CD14-positive monocyte (primary cell): Measurements from ENCODE around the gene HEY2. TPM values are rescaled to one million over a fixed set of nuclear protein-coding genes. Genes with fewer than 3 reads are reported as not detected.

Source experiments
- DNase-seq, 3 donors: peaks; one replicate each; pipeline ENCODE4 v3.0.0-alpha.2; 2011 to 2022
- H2AFZ ChIP-seq: 2 replicates; pipeline ENCODE4 v1.6.0; 2012; ENCODE audit warnings: mild to moderate bottlenecking, low read depth, low read length, inconsistent platforms; ENCODE audit not compliant: insufficient read depth, poor library complexity, severe bottlenecking
- H3K27ac ChIP-seq, 2 donors: 1 replicate in 1 of 2; 2 replicates in 1 of 2; pipeline ENCODE4 v1.5.1; 2012 to 2013; ENCODE audit warnings: low read length in 2 of 2, control low read depth in 1 of 2, inconsistent platforms in 1 of 2, low read depth in 1 of 2, mild to moderate bottlenecking in 1 of 2
- H3K27me3 ChIP-seq, 2 donors: one replicate each; pipeline versions ENCODE4 v1.6.0 to v1.6.1; 2011 to 2013; ENCODE audit warnings: low read length in 2 of 2; ENCODE audit not compliant: control insufficient read depth in 2 of 2, insufficient read depth in 2 of 2
- H3K36me3 ChIP-seq, 2 donors: replicated peaks in 1 of 2; 1 replicate in 1 of 2; 2 replicates in 1 of 2; pipeline versions ENCODE4 v1.5.1 to v1.6.1; 2012 to 2013; ENCODE audit warnings: low read length in 2 of 2, control low read depth in 1 of 2, inconsistent platforms in 1 of 2, mild to moderate bottlenecking in 1 of 2; ENCODE audit not compliant: insufficient read depth in 2 of 2, control insufficient read depth in 1 of 2
- H3K4me1 ChIP-seq, 2 donors: 1 replicate in 1 of 2; 2 replicates in 1 of 2; pipeline versions ENCODE4 v1.5.1 to v1.6.1; 2012 to 2013; ENCODE audit warnings: low read length in 2 of 2, control low read depth in 1 of 2, inconsistent platforms in 1 of 2, mild to moderate bottlenecking in 1 of 2, moderate library complexity in 1 of 2; ENCODE audit not compliant: insufficient read depth in 2 of 2, control insufficient read depth in 1 of 2
- H3K4me2 ChIP-seq: replicated peaks from 2 replicates; pipeline ENCODE3; 2012; ENCODE audit warnings: low read length, moderate library complexity, mild to moderate bottlenecking; ENCODE audit not compliant: poor library complexity, severe bottlenecking; ENCODE audit errors: extremely low read depth
- H3K4me3 ChIP-seq, 3 experiments: fragments of 200-600 bp in 1 of 3; sonication (generic) in 1 of 3; replicated peaks in 1 of 3; 1 replicate in 2 of 3; 2 replicates in 1 of 3; pipeline ENCODE4 v1.5.1; 2011 to 2013; ENCODE audit warnings: low read length in 3 of 3, mild to moderate bottlenecking in 3 of 3, control low read depth in 2 of 3, low read depth in 2 of 3, inconsistent platforms in 1 of 3, moderate library complexity in 1 of 3
- H3K79me2 ChIP-seq: 2 replicates; pipeline ENCODE4 v1.6.0; 2012; ENCODE audit warnings: mild to moderate bottlenecking, control low read depth, inconsistent platforms, low read length, moderate library complexity; ENCODE audit not compliant: insufficient read depth
- H3K9ac ChIP-seq: 2 replicates; pipeline ENCODE4 v1.6.0; 2017; ENCODE audit warnings: low read length, mild to moderate bottlenecking; ENCODE audit not compliant: insufficient read depth, poor library complexity, severe bottlenecking
- H3K9me3 ChIP-seq, 2 donors: replicated peaks in 1 of 2; 1 replicate in 1 of 2; 2 replicates in 1 of 2; pipeline versions ENCODE4 v1.5.1 to v1.6.1; 2012 to 2013; ENCODE audit warnings: low read length in 2 of 2, control low read depth in 1 of 2; ENCODE audit not compliant: control insufficient read depth in 1 of 2, insufficient read depth in 1 of 2
- H4K20me1 ChIP-seq: 2 replicates; pipeline ENCODE4 v1.6.0; 2012; ENCODE audit warnings: mild to moderate bottlenecking, low read length, control low read depth, moderate library complexity; ENCODE audit not compliant: insufficient read depth
- H3K27ac Mint-ChIP-seq, 7 donors: one replicate each; pipeline ENCODE4 v1.8.0; 2020; ENCODE audit warnings: mild to moderate bottlenecking in 7 of 7, mixed read lengths in 7 of 7, moderate library complexity in 6 of 7, inconsistent platforms in 2 of 7
- H3K27me3 Mint-ChIP-seq, 3 donors: one replicate each; pipeline ENCODE4 v1.8.0; 2021 to 2022; ENCODE audit warnings: low read depth in 3 of 3, mild to moderate bottlenecking in 3 of 3, mixed read lengths in 3 of 3, moderate library complexity in 3 of 3, inconsistent platforms in 1 of 3
- H3K36me3 Mint-ChIP-seq, 2 donors: one replicate each; pipeline ENCODE4 v1.8.0; 2020; ENCODE audit warnings: mixed read lengths in 2 of 2, inconsistent platforms in 1 of 2, mild to moderate bottlenecking in 1 of 2
- H3K4me1 Mint-ChIP-seq: one replicate; pipeline ENCODE4 v1.8.0; 2020; ENCODE audit warnings: mild to moderate bottlenecking, mixed read lengths
- H3K4me3 Mint-ChIP-seq, 2 donors: one replicate each; pipeline ENCODE4 v1.8.0; 2020; ENCODE audit warnings: mild to moderate bottlenecking in 2 of 2, mixed read lengths in 2 of 2, moderate library complexity in 1 of 2
- H3K9me3 Mint-ChIP-seq, 7 donors: one replicate each; pipeline ENCODE4 v1.8.0; 2020 to 2022; ENCODE audit warnings: mixed read lengths in 7 of 7, mild to moderate bottlenecking in 6 of 7, moderate library complexity in 6 of 7, inconsistent platforms in 2 of 7
- CTCF ChIP-seq: fragments of 200-600 bp; IDR thresholded peaks from one replicate; pipeline ENCODE4 v1.8.0; 2022; ENCODE audit warnings: antibody characterized with exemption, mild to moderate bottlenecking
- WGBS: methylation state at CpG from one replicate; pipeline ENCODE4 v1.1.5; 2013; ENCODE audit warnings: missing lambda C conversion rate; ENCODE audit not compliant: insufficient coverage; 5-methylcytosine and 5-hydroxymethylcytosine counted together
- intact Hi-C, 2 donors: fragments of 100-400 bp; cut with micrococcal nuclease; formaldehyde crosslinking; loops; one replicate each; pipeline versions ENCODE4 v1.15.0 to v1.15.1; 2023
- polyA plus RNA-seq, 3 donors: library from polyadenylated mRNA; depleted of rRNA in 1 of 3; unstranded in 2 of 3; stranded (reverse) in 1 of 3; fragments of 300-500 nt in 2 of 3; fragments of >200 nt in 1 of 3; fragmentation: Illumina TruSeq in 2 of 3; gene quantifications; 1 replicate in 2 of 3; 2 replicates in 1 of 3; pipeline ENCODE4 v1.2.3, GENCODE V29; 2012 to 2021

The HEY2 gene
- polyA plus RNA-seq, 3 donors: not detected

DNA sequence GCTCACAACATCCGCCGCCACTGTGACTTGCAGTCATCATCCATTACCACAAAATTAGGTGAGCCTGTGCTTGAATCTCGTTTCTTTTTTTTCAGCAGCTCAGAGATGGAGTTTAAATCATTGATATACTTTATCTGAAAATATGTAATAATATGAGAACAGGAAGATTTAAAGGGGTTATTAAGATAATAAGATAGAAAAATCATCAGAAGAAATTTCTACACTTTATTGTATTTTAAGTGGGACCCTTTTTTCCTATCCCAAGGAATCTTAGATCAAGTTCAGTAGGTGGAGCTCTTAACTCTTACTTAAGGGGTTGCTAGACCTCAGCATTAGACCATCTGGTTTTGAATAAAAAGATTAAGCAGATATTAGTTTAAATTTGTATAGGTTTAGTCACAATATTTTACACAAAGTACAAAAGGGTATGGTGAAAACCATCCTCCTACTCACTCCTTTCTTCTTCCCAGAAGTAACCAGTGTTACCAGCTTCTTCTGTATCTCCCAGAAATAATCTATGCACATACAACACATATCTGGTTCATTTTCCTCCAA lies 32.0 kb downstream of the HEY2 start:
- peak overlapping the region; percentile 93 for H2AFZ ChIP-seq
- no peak for TF ChIP-seq CTCF
- DNase-seq: no peak

GRCh38 chr6:125784365-125784764 lies 34.9 kb downstream of the HEY2 start:
- Histone ChIP-seq H2AFZ (no peak overlapping the region), H3K4me3 (no peak overlapping the region), H3K4me2 (no peak overlapping the region), H3K27ac (no peak overlapping the region), H3K4me1 (peaks cover 10 to 19% of the 10 kb centered on the region in 2 donors), H4K20me1 (no peaks in the 10 kb centered on the region), H3K9me3 (peaks cover 0 to 4% of the 10 kb centered on the region in 2 donors), H3K79me2 (no peaks in the 10 kb centered on the region), H3K9ac (no peak overlapping the region), H3K27me3 (no peaks in the 10 kb centered on the region), H3K36me3 (no peaks in the 10 kb centered on the region)
- H3K36me3 Mint-ChIP-seq: no peaks in the 10 kb centered on the region
- H3K9me3 Mint-ChIP-seq: peaks cover 0 to 1% (median 0%) of the 10 kb centered on the region in 7 donors
- H3K27me3 Mint-ChIP-seq: no peaks in the 10 kb centered on the region
- DNase-seq: no peak
- no peak for TF ChIP-seq CTCF
- intact Hi-C loops: loop anchor here in 1 of 2 donors (10.0 kb wide), 2 partner anchors 50 to 170 kb away; partner anchors contain the start of gene HINT3
- no peak overlapping the region for H3K27ac Mint-ChIP-seq
- H3K4me1 Mint-ChIP-seq: peaks cover 3% of the 10 kb centered on the region
- no peak overlapping the region for H3K4me3 Mint-ChIP-seq
- no CpG with 5 or more reads among the region's 2 CpGs for WGBS

More for the DNA sequence above, 32.0 kb downstream of the HEY2 start:
- Histone ChIP-seq H3K36me3 (no peaks in the 10 kb centered on the region), H3K4me2 (peak overlapping the region; percentile 94), H3K27ac (peak overlapping the region in 1 of 2 donors; percentile 94), H3K9ac (peak overlapping the region; percentile 84), H4K20me1 (no peaks in the 10 kb centered on the region), H3K9me3 (peaks cover 0 to 4% of the 10 kb centered on the region in 2 donors), H3K4me3 (peak overlapping the region; percentile 64 to 98 (median 84)), H3K4me1 (peaks cover 7 to 14% of the 10 kb centered on the region in 2 donors), H3K79me2 (no peaks in the 10 kb centered on the region), H3K27me3 (no peaks in the 10 kb centered on the region)
- Mint-ChIP-seq H3K9me3 (peaks cover 0 to 3% (median 0%) of the 10 kb centered on the region in 7 donors), H3K4me3 (no peak overlapping the region), H3K27me3 (peaks cover 5 to 8% (median 5%) of the 10 kb centered on the region in 3 donors), H3K36me3 (no peaks in the 10 kb centered on the region), H3K27ac (no peak overlapping the region), H3K4me1 (no peaks in the 10 kb centered on the region)
- WGBS: no CpG with 5 or more reads among the region's 3 CpGs
- intact Hi-C loops: loop anchor here (2.0 to 10.0 kb wide), 3 partner anchors 53 to 175 kb away; partner anchors contain the start of gene HINT3 (in 2 of the 2)
